NCI-H69 (cell line): ENCODE data around the gene ANKRD13A.
A peak's percentile ranks its signal among the peaks of the same experiment; 100 is the strongest.
"Not testable (repeated sequence)": the region's sequence is repeated elsewhere in the genome, so short reads cannot be mapped to it uniquely, and the experiment has no call there.

Experiments
- DNase-seq: peaks from one replicate; lab custom pipeline; 2025; lab: John Stamatoyannopoulos, UW

Gene ANKRD13A

DNA sequence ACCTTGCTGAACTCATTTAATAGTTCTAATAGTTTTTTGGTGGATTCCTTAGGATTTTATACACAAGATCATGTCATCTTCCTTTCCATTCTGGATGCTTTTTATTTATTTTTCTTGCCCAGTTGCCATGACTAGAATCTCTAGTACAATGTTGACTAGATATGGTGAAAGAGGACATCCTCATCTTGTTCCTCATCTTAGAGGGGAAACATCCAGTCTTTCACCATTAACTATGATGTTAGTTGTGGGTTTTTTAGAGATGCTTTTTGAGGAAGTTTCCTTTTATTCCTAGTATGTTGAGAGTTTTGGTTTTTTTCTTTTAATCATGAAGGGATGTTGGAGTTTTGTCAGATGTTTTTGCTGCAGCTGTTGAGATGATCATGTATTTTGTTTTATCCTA is 8.7 kb downstream of the ANKRD13A start:
- DNase-seq: no peak

DNA sequence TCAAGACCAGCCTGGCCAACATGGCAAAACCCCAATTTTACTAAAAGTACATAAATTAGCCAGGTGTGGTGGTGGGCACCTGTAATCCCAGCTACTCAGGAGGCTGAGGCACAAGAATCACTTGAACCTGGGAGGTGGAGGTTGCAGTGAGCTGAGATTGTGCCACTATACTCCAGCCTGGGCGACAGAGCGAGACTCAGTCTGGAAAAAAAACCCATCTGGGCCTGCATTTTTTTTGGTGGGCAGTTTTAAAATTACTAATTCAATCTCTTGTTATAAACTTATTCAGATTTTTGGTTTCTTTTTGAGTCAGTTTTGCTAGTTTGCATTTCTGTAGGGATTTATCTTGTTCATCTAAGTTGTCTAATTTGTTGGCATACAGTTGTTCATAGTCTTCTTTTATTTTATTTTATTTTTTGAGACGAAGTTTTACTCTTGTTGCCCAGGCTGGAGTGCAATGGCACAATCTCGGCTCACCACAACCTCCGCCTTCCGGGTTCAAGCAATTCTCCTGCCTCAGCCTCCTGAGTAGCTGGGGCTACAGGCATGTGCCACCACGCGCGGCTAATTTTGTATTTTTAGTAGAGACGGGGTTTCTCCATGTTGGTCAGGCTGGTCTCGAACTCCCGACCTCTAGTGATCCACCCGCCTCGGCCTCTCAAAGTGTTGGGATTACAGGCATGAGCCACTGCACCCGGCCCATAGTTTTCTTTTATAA is 9.6 kb downstream of the ANKRD13A start:
- DNase-seq: not testable (repeated sequence)

DNA sequence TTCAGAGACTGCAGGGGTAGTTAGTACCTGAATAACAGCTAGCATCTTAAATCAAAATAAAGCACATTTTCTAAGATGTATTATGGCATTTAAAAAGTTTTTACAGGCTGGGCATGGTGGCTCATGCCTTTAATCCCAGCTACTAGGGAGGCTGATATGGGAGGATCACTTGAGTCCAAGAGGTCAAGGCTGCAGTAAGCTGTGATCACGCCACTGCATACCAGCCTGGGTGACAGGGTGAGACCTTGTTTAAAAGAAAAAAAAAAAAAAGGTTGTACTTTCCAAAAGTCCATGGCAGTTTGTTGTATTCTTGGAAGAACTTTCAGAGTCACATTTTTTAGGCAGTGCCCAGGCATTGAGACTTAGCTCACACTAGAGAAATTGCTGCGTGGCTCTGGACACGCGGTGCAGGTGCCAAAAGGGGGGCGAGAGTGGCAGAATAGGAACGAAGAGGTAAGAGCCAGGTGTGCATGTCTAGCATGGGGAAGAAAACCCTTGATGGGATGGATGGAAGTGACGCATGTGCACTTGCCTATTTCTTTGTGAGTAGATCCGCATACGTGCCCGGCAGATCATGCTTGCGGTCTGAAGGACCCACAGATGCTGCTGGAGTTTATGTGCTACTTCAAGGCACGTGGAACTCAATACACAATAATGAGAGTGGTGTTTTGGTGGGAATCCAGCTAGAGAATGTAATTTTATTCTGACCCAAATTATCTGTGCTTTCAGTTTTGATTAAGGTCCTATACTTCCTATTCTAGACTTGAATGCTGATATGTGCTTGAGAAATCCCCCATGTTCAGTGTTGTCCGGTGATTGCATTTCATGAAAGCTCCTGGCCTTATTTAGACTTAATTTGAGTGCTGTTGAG is 11.9 kb downstream of the ANKRD13A start:
- DNase-seq: no peak

DNA sequence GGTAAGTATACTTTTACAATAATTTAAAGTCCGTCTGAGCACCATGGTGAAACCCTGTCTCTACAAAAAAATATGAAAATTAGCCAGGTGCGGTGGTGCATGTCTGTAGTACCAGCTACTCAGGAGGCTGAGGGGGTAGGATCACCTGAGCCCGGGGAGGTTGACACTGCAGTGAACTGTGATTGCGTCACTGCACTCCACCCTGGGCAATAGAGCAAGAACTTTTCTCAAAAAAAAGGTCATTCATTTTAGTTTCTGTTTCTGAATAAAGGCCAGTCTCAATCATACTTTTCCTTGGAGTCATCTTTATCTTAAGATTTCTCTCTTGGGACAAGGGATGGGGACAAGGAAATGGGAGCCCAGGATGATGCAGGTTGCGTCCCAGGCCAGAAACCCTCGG is 12.9 kb downstream of the ANKRD13A start:
- no peak for DNase-seq

DNA sequence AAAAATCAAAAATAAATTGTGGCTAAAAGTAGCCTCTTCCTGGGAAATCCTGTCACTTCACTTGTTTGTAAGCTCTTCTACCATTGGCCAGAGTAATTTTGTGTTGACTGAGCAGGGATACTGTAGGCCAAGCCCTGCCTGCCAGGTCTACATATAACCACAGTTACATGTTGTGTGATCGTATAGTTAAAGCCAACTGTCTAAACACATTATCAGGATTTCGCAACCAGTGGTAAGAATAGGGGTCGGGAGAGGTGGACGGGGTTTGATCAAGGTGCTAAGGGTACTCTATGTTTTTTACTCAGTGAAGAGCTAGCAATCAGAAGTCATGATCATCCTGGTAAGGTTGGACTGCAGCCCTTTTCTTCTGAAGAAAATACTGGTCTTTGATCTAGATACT is 13.4 kb downstream of the ANKRD13A start:
- DNase-seq: no peak

DNA sequence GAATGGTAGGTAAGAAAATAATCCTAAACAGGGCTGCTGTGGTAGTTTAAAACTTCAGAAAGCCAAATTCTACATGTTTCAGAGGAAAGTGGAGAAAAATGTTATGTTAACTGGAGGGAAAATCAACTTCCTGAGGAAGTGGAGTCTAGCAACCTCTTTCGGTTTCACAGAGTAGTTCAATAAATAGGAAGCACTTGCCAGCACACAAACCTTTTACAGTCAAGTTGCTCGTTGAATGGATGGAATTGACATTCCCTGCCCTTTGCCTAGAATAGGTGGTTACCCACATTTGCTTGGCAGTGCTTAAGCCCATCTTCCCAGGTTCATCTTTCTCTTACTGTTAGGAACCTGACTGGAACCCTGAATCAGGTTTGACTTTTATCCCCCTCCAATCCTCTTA is 15.9 kb downstream of the ANKRD13A start:
- no peak for DNase-seq

DNA sequence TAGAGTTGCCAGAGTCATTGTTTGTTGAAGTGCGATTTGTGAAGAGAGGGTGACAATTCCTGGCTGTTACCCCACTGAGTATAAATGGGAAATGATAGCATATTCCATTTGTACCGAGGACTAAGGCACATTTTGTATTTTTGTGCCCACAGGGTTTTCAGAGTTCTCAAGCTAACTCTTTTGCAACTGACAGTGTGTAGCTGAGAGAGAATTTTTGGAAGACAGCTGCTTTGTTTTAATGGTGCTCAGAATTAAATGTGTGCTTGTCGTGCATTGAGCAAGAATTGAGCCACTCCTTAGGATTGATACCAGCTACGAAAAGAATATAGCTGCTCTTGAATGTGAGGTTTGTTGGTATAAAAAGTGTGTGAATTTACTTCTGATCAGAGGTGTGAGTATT is 21.7 kb downstream of the ANKRD13A start:
- DNase-seq: no peak

DNA sequence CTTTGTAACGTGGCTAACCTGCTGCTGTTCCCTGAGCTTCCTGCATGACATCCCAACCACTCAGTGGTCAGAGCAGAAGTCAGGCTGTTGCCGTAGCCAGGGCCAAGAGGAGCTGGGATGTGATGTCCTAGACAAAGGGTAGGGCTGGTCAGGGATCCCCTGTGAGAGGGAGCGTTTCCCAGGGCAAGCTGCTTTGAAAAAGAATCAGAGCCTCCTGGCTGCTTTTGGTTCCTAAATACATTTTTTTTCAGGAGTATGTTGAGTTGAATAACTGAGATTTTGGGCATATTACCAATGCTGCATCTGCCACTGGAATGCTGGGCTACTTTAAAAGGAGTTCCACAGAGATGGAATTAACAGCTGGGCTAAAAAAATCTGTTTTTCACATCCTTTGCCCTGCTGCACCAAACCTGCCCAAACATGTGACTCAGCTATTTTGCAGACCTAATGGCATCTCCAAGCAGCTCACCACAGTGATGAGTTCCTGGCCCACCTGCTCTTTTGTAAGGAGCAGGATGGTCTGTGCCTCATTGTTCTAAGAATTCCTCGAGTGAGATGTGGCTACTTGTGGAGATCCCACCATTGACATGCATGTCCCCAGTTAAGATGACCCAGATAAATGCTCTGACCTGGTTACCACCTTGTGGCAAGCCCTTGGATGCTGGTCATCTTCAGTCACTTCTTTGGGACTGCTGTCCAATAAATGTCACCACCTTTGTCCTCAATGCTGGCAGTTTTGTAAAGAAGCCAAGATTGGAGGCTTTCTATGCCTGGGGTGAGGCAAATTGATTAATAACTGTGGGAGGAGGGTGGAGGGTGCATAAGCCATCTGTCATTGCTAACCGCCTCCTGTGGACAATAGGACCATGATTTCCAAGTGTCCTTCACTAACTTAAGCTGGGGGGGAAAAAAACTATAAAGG is 24.1 kb downstream of the ANKRD13A start:
- DNase-seq: peak; percentile 89

DNA sequence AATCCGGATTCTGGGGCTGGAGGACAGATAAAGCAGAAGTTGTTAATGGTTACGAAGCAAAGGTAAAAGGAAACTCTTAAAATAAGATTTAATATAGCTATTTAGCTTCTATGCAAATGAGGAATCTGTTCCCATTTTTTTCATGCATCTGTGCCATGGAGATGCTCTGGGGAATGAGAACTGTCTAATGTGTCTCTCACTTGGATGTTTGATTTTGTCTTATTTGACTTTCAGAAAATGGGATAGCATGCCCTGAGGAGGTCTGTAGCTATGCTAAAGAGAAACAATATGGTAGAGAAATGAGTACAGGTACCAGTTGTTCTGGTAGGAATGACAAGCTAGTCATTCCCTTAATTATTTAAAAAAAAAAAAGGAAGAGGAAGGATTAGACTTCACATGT is 24.8 kb downstream of the ANKRD13A start:
- DNase-seq: peak; percentile 78

DNA sequence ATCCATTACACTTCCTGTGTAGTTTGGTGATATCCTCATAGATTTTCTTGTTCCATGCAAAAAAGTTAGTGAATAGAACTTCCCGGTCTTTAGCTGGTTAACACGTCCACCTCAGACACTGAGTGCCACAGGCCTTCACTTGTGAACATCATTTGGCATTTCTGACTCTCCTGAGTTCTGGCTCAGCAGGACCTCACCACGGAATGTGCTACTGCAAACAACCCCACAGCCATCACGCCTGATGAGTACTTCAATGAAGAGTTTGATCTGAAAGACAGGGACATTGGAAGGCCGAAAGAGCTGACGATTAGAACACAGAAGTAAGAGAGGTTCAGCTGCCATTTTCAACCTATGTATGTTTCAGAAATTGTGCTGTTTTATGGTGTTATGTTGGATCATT is 29.1 kb downstream of the ANKRD13A start:
- no peak for DNase-seq

DNA sequence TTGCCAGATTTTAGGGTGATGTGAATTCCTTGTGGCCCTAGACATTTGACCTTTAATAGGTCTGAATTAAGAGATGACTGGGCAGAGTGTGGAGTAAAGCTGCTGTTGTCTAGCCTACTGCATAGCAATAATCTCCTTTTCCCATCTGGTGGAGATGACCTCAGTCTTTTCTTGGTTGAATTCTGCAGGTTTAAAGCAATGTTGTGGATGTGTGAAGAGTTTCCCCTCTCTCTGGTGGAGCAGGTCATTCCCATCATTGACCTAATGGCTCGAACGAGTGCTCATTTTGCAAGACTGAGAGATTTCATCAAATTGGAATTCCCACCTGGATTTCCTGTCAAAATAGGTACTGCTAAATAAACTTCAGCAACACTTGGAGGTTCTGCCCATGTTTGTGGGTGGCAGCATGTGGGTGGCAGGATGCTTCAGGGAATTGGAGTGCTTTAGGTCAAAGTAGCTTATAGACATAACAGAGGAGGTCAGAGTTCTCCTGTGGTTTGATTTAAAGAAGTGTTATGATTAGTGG is 30.1 kb downstream of the ANKRD13A start:
- no peak for DNase-seq

DNA sequence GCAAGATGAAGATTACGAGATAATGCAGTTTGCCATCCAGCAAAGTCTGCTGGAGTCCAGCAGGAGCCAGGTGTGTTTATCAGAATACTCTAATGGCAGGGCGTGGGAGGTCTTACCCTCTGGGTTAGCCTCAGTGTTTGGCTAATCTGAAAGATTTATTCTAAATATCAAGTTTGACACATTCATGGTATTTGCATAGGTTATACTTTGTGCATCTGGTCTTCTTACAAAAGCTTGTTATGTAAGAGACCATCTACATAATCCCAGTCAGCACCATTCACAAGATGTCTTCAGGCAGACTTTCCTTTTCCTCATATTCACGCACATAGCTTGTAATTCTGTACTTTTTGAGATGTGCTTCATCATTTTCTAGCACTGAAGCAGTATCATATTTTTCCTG is 34.7 kb downstream of the ANKRD13A start:
- DNase-seq: no peak

DNA sequence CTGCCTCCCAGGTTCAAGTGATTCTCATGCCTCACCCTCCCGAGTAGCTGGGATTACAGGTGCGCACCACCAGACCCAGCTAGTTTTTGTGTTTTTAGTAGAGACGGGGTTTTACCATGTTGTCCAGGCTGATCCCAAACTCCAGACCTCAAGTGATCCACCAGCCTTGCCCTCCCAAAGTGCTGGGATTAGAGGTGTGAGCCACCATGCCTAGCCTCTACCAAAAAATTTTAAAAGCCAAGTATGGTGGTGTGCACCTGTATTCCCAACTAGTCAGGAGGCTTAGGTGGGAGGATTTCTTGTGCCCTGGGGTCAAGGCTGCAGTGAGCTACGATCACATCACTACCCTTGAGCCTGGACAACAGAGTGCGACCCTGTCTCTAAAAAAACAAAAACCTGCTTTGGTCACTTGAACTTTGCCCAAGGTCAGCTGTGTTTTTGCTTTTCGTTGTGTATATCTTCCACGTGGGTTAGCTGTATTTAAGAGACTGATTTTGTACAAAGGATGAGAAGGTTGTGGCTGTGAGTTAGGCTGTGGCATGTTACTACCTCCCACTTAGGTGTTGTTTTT is 36.4 kb downstream of the ANKRD13A start:
- no peak for DNase-seq

DNA sequence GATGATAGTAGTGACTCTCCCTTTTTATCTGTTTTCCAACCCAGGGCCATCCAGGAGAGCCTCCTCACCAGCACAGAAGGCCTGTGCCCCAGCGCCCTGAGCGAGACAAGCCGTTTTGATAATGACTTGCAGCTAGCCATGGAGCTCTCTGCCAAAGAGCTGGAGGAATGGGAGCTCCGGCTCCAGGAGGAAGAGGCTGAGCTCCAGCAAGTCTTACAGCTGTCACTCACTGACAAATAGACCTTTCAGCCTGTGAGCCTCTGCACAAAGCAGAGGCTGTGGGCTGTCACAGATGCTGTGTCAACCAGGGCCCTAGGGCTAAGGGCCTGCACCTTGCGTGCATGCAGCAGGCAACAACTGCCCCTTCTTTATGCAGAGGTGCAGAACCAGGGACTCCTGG is 38.1 kb downstream of the ANKRD13A start:
- no peak for DNase-seq

DNA sequence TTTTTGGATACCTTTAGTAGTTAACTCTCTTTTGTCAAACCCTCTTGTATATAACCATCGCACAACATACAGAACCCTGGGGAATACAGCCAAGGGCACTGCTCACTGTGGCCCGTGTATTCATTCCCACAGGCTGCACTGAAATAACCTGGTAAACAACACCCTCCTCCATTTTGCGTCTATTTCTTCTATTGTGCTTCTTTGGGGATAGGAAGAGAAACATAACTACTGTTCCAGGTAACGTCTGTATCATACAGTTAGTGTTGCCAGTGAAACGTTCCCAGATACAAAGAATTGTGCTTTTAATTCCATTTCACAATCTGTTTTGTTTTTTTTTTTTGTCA is 39.5 kb downstream of the ANKRD13A start:
- DNase-seq: no peak

DNA sequence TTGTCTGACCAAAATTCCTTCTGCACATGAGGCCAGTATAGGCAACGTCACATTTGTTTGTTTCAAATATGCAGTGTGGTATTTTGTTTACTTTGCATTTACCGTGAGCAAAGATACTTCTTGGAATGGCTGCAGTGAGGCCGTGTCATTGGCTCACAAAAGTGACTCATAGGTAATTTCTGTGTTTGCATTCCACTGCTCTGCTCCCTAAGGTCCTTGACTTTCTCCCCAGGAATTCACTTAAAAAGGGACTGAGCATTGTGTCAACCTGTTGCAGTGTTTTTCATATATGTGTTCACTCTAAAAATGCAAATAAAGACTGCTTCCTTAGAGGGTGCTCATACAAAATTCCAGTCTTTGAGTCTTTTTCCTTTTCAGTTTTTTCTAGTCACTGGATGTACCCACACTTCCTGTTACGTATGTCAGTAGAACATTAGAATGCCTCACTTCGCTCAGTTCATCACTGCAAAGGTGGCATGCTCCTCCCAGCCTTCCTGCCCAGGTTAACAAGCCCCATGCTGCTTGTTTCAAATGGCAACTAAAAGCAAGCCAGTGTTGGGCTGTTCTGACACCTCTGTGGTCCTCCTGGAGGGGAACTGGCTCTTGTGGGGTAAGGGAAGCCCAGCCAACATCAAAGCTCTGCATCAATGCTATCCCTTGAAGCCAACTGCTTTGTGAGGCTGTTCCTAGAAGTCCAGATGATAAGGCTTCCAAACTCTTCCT is 40.0 kb downstream of the ANKRD13A start:
- DNase-seq: peak; percentile 44

DNA sequence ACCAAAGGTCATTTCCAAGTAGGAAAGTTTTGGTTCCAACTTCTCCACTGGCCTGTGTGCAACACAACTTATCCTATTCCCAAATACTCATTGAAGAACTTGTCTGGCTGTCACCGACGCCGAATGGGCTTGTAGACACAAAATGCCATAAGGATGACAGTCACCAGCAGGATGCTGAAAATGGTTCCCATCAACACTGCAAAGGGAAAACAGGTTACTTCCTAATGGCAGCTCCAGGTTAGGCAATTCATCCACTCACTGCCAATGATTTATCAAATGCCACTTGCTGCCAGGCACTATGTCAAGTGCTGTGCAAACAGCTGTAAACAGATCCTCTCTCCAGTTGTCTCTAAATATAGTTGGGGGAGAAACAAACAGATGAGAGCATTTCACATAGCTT is 43.0 kb downstream of the ANKRD13A start:
- DNase-seq: no peak

DNA sequence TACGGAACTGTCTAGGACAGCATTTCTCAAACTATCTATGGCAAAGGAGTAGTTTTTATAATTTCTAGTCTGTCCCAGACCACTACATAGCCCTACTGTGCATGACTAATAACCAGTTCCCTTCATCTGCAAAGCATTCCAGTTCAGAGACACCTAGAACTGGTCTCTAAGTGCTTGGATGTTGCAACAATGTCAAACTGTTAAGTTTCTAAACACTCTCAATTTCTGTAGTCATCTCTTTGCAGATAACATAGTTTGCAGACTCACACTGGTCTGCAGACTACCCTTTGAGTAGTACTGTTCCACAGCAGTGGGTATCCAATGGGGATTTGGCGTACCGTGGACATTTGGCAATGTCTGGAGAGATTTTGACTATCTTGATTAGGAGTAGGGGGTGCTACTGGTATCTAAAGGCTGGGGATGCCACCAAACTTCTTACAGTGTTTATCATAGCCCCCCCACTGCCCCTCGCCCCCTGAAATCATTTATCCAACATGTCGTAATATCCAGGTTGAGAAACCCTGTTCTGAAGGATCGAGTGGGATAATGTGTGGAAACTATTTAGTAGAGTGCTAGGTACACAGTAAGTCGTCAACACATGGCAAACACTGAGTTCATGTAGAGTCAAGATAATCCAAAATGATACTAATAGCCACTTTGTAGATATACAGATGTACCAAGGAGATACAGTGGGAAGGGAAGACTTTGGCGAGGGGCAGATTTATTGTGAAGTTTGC is 47.4 kb downstream of the ANKRD13A start:
- DNase-seq: no peak

DNA sequence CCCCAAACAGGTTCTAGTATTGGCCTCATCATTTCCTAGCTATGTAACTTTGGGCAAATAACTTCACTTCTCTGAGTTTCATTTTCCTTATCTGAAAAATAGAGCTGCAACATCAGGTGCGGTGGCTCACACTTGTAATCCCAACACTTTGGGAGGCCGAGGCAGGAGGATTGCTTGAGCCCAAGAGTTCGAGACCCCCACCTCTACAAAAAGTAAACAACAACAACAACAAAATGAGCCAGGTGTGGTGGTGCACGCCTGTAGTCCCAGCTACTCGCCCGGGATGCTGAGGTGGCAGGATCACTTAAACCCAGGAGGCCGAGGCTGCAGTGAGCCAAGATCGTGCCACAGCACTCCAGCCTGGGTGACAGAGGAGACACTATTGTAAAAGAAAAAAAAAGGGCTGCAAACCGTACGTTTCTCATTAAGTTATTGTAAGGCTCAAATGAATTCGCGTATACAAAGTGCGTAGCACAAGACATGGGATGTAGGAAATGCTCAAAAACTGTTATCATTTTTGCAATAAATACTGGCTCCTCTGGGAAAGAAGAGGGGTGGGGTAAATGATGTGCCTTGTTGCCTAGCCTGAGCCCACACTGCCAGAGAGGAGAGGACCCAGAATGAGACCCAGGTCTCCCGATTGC is 48.2 kb downstream of the ANKRD13A start:
- no peak for DNase-seq
